Smooth muscle cell (in vitro differentiated cells): Measurements from ENCODE around the gene YWHAE. TPM values are rescaled to one million over a fixed set of nuclear protein-coding genes. Genes with fewer than 3 reads are reported as not detected.

Experiments
- DNase-seq: peaks from one replicate; lab custom pipeline; 2025; ENCODE audit not compliant: unreplicated experiment; lab: John Stamatoyannopoulos, UW
- H2AFZ ChIP-seq: fragments of 200-600 bp; sonication (generic); 2 replicates; pipeline ENCODE4 v1.6.0; 2016; ENCODE audit warnings: antibody characterized with exemption, low read depth, mild to moderate bottlenecking
- H3F3A ChIP-seq: fragments of 200-600 bp; sonication (generic); 2 replicates; pipeline ENCODE4 v1.6.0; 2017; ENCODE audit warnings: antibody characterized with exemption, low read depth
- H3K27ac ChIP-seq: fragments of 200-600 bp; sonication (generic); 2 replicates; pipeline ENCODE4 v1.5.1; 2016; ENCODE audit warnings: low read depth, mild to moderate bottlenecking
- H3K27me3 ChIP-seq: fragments of 200-600 bp; sonication (generic); 2 replicates; pipeline ENCODE4 v1.6.1; 2016; ENCODE audit warnings: low read depth, mild to moderate bottlenecking
- H3K36me3 ChIP-seq: fragments of 200-600 bp; sonication (generic); 2 replicates; pipeline ENCODE4 v1.5.1; 2016; ENCODE audit warnings: low read depth
- H3K4me1 ChIP-seq: fragments of 200-600 bp; sonication (generic); 2 replicates; pipeline ENCODE4 v1.5.1; 2016; ENCODE audit warnings: low read depth
- H3K4me2 ChIP-seq: fragments of 200-600 bp; sonication (generic); 2 replicates; pipeline ENCODE4 v1.6.0; 2016; ENCODE audit warnings: mild to moderate bottlenecking
- H3K4me3 ChIP-seq: fragments of 200-600 bp; sonication (generic); 2 replicates; pipeline ENCODE4 v1.5.1; 2016; ENCODE audit warnings: mild to moderate bottlenecking
- H3K79me2 ChIP-seq: fragments of 200-600 bp; sonication (generic); 2 replicates; pipeline ENCODE4 v1.6.0; 2016; ENCODE audit warnings: low read depth, mild to moderate bottlenecking
- H3K9ac ChIP-seq: fragments of 200-600 bp; sonication (generic); 2 replicates; pipeline ENCODE4 v1.6.0; 2016; ENCODE audit warnings: low read depth
- H3K9me3 ChIP-seq: fragments of 200-600 bp; sonication (generic); replicated peaks from 2 replicates; pipeline ENCODE4 v1.5.1; 2016; ENCODE audit warnings: low read depth
- H4K20me1 ChIP-seq: fragments of 200-600 bp; sonication (generic); 2 replicates; pipeline ENCODE4 v1.6.0; 2016; ENCODE audit warnings: low read depth
- CTCF ChIP-seq: fragments of 200-600 bp; sonication (generic); IDR thresholded peaks from 2 replicates; pipeline ENCODE4 v1.5.1; 2017; ENCODE audit warnings: borderline replicate concordance, mild to moderate bottlenecking, antibody characterized with exemption; ENCODE audit not compliant: insufficient read depth, poor library complexity, severe bottlenecking
- WGBS: methylation state at CpG from one replicate; pipeline ENCODE4 v1.1.7; 2016; ENCODE audit warnings: low lambda C conversion rate; 5-methylcytosine and 5-hydroxymethylcytosine counted together
- polyA plus RNA-seq: library from polyadenylated mRNA; unstranded; fragments of >200 nt; fragmentation: Nextera tagmentation; extraction: Ambion mirVana; gene quantifications from 2 replicates; pipeline ENCODE4 v1.2.1, GENCODE V29; 2016
- total RNA-seq: library from RNA; depleted of rRNA; stranded (reverse); fragments of >200 nt; gene quantifications from 2 replicates; pipeline ENCODE4 v1.2.3, GENCODE V29; 2014

The YWHAE gene
- total and polyA plus RNA-seq, 2 experiments from 2014 or later, result 383 to 662 TPM

- no peaks in the 10 kb centered on the region for H3K36me3 ChIP-seq
- 92% methylated on average over 9 of the region's 9 CpGs for WGBS
- no peak overlapping the region for H3K4me2 ChIP-seq
- no peaks in the 10 kb centered on the region for H3K4me1 ChIP-seq
- H3K9ac ChIP-seq, result no peak overlapping the region
- H3K27me3 ChIP-seq, result no peaks in the 10 kb centered on the region
- TF ChIP-seq CTCF, result no peak
- no peak overlapping the region for H3K27ac ChIP-seq
- H3K4me3 ChIP-seq, result no peak overlapping the region
- no peaks in the 10 kb centered on the region for H3K79me2 ChIP-seq
- H3F3A ChIP-seq, result peaks cover 8% of the 10 kb centered on the region
- H4K20me1 ChIP-seq, result no peaks in the 10 kb centered on the region
- DNase-seq, result no peak
- no peaks in the 10 kb centered on the region for H3K9me3 ChIP-seq
- H2AFZ ChIP-seq, result no peak overlapping the region
These were observed 14.1 kb upstream of the YWHAE start for GRCh38 chr17:1414001-1414574.

- no peak overlapping the region for H3K27ac ChIP-seq
- DNase-seq, result no peak
- no peaks in the 10 kb centered on the region for H4K20me1 ChIP-seq
- no peak overlapping the region for H3K4me2 ChIP-seq
- no peak for TF ChIP-seq CTCF
- WGBS, result 80% methylated on average over 6 of the region's 6 CpGs
- H3K79me2 ChIP-seq, result no peaks in the 10 kb centered on the region
- no peaks in the 10 kb centered on the region for H3K9me3 ChIP-seq
- no peak overlapping the region for H3K4me3 ChIP-seq
- H3F3A ChIP-seq, result peaks cover 8% of the 10 kb centered on the region
- no peak overlapping the region for H3K9ac ChIP-seq
- H3K36me3 ChIP-seq, result no peaks in the 10 kb centered on the region
- H3K4me1 ChIP-seq, result no peaks in the 10 kb centered on the region
- H3K27me3 ChIP-seq, result no peaks in the 10 kb centered on the region
- H2AFZ ChIP-seq, result no peak overlapping the region
These were observed 13.3 kb upstream of the YWHAE start for GRCh38 chr17:1413281-1413791.

GRCh38 chr17:1412185-1413110 is 12.4 kb upstream of the YWHAE start:
- no peak overlapping the region for H2AFZ ChIP-seq
- H3K79me2 ChIP-seq, result no peaks in the 10 kb centered on the region
- no peak overlapping the region for H3K4me2 ChIP-seq
- 91% methylated on average over 27 of the region's 27 CpGs for WGBS
- H3K27ac ChIP-seq, result no peak overlapping the region
- H3K9me3 ChIP-seq, result no peaks in the 10 kb centered on the region
- H3K4me3 ChIP-seq, result no peak overlapping the region
- no peaks in the 10 kb centered on the region for H4K20me1 ChIP-seq
- H3K4me1 ChIP-seq, result no peaks in the 10 kb centered on the region
- H3K9ac ChIP-seq, result no peak overlapping the region
- H3K36me3 ChIP-seq, result no peaks in the 10 kb centered on the region
- TF ChIP-seq CTCF, result no peak
- DNase-seq, result no peak
- H3K27me3 ChIP-seq, result no peaks in the 10 kb centered on the region
- peaks cover 8% of the 10 kb centered on the region for H3F3A ChIP-seq
